ENCODE results near the gene CA10.

The CA10 gene

GRCh38 chr17:51813140-51813783 lies 345.3 kb downstream of the CA10 start:
- DNase-seq, result no peak

GRCh38 chr17:51807460-51807859 lies 351.1 kb downstream of the CA10 start:
- no peak for DNase-seq

GRCh38 chr17:51805765-51806164 lies 352.7 kb downstream of the CA10 start:
- no peak for DNase-seq

- no peak for DNase-seq
These were observed 353.3 kb downstream of the CA10 start for GRCh38 chr17:51805185-51805584.

- DNase-seq, result no peak
These were observed 355.4 kb downstream of the CA10 start for GRCh38 chr17:51803161-51803560.

- no peak for DNase-seq
These were observed 356.0 kb downstream of the CA10 start for GRCh38 chr17:51802544-51802943.

- no peak for DNase-seq
These were observed 356.9 kb downstream of the CA10 start for GRCh38 chr17:51801626-51802025.

GRCh38 chr17:51799981-51800380 lies 358.5 kb downstream of the CA10 start:
- DNase-seq, result no peak

- DNase-seq, result no peak
These were observed 359.3 kb downstream of the CA10 start for GRCh38 chr17:51799240-51799639.

GRCh38 chr17:51797150-51797549 lies 361.4 kb downstream of the CA10 start:
- no peak for DNase-seq

GRCh38 chr17:51796026-51796425 lies 362.5 kb downstream of the CA10 start:
- no peak for DNase-seq

- DNase-seq, result no peak
These were observed 363.1 kb downstream of the CA10 start for GRCh38 chr17:51795401-51795800.

GRCh38 chr17:51794466-51794865 lies 364.0 kb downstream of the CA10 start:
- no peak for DNase-seq

- no peak for DNase-seq
These were observed 364.8 kb downstream of the CA10 start for GRCh38 chr17:51793686-51794085.

- no peak for DNase-seq
These were observed 379.7 kb downstream of the CA10 start for GRCh38 chr17:51778842-51779241.

- no peak for DNase-seq
These were observed 388.3 kb downstream of the CA10 start for GRCh38 chr17:51770027-51770759.

- DNase-seq, result no peak
These were observed 389.3 kb downstream of the CA10 start for GRCh38 chr17:51769231-51769630.

- DNase-seq, result no peak
These were observed 389.8 kb downstream of the CA10 start for GRCh38 chr17:51768706-51769105.

GRCh38 chr17:51767287-51767686 lies 391.2 kb downstream of the CA10 start:
- DNase-seq, result no peak

GRCh38 chr17:51765282-51766135 lies 393.0 kb downstream of the CA10 start:
- DNase-seq, result no peak

GRCh38 chr17:51764387-51764971 lies 394.0 kb downstream of the CA10 start:
- DNase-seq, result peak; percentile 47

GRCh38 chr17:51763058-51763457 lies 395.5 kb downstream of the CA10 start:
- DNase-seq, result no peak

GRCh38 chr17:51761105-51761504 lies 397.4 kb downstream of the CA10 start:
- DNase-seq, result no peak

Data from MV-4-11 (cell line).